Activated CD4-positive, alpha-beta T cell treated with anti-CD3 and anti-CD28 coated beads, Interleukin-10, Interleukin-2, amounts not matched to agents 100 ng/mL and 50 ng/mL, durations not matched to agents 16 hours and 8 hours (primary cell): Measurements from ENCODE around the gene TADA2B.
A peak's percentile ranks its signal among the peaks of the same experiment; 100 is the strongest.

ENCODE experiments used
- DNase-seq: peaks from one replicate; pipeline ENCODE4 v3.0.0-alpha.2; 2020

Gene TADA2B

GRCh38 chr4:7041801-7042502, 1.2 kb upstream of the TADA2B start:
- DNase-seq, result no peak

- DNase-seq, result peak; percentile 98
Measured at GRCh38 chr4:7042503-7043283, 479 bp upstream of the TADA2B start.

- no peak for DNase-seq
Measured at GRCh38 chr4:7044137-7044930, 1.2 kb downstream of the TADA2B start.

- DNase-seq, result no peak
Measured at GRCh38 chr4:7045553-7045952, 2.4 kb downstream of the TADA2B start.

- peak; percentile 42 for DNase-seq
Measured at GRCh38 chr4:7045961-7046921, 3.1 kb downstream of the TADA2B start.

- no peak for DNase-seq
Measured at GRCh38 chr4:7046971-7047370, 3.8 kb downstream of the TADA2B start.

- no peak for DNase-seq
Measured at GRCh38 chr4:7048642-7049041, 5.5 kb downstream of the TADA2B start.

- no peak for DNase-seq
Measured at GRCh38 chr4:7049295-7049694, 6.1 kb downstream of the TADA2B start.

GRCh38 chr4:7049739-7050138, 6.6 kb downstream of the TADA2B start:
- DNase-seq, result no peak

GRCh38 chr4:7050481-7051143, 7.4 kb downstream of the TADA2B start:
- DNase-seq, result no peak

GRCh38 chr4:7051144-7051495, 7.9 kb downstream of the TADA2B start:
- DNase-seq, result no peak

- DNase-seq, result no peak
Measured at GRCh38 chr4:7051905-7052304, 8.7 kb downstream of the TADA2B start.

- no peak for DNase-seq
Measured at GRCh38 chr4:7052313-7052712, 9.1 kb downstream of the TADA2B start.

GRCh38 chr4:7052923-7053715, 9.9 kb downstream of the TADA2B start:
- peak; percentile 30 for DNase-seq

- DNase-seq, result no peak
Measured at GRCh38 chr4:7054106-7054880, 11.1 kb downstream of the TADA2B start.

- DNase-seq, result no peak
Measured at GRCh38 chr4:7055111-7055989, 12.2 kb downstream of the TADA2B start.

GRCh38 chr4:7055990-7056325, 12.8 kb downstream of the TADA2B start:
- DNase-seq, result no peak

- no peak for DNase-seq
Measured at GRCh38 chr4:7058792-7059191, 15.6 kb downstream of the TADA2B start.

- DNase-seq, result no peak
Measured at GRCh38 chr4:7059662-7060061, 16.5 kb downstream of the TADA2B start.
